ENCODE results near the gene OLIG3.

DNA sequence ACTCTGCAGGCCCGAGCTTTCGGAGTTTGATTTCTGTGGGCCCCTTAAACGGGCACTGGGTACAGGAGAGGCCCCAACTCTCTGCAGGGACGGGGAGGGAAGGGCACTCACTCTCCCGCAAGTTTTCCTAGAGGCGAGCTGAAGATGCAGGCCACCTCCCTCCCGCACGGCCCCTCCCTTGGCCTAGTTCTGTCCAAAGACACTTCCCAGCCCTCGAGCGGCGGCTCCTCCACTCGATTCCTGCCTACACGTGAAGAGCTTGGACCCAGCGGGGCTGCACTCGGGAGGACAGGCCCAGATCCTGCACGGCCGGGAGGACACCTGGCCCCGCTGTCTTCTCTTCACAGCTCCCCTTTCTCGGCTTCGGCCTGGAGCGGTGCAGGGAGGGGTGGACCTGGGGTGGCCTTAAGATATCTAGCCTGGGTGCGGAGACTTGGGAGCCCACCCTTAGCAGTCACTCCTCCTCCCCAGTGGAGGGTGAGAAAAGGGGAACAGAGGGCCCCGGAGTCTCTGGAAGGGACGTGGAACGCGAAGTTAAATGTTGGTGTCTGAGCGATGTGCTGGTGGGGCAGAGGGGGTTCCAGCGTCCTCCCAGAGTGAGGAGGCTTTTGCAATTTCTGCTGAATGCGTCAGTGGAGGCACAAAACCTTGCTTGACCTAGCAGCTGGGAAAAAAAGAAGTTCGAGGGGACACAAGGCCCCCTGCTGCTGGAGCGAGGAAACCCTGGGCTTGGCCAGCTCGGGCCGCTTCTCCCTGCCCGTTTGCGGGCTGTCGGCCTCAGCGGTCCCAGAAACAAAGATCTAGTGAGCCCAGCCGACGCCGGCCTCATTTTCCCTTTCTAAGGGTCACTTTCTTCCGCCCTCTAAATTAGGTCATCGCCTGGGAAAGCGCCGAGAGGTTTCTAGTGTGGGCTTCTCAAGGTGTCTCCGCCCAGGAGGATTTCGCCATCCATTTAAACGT lies 4.9 kb downstream of the OLIG3 start:
- TF ChIP-seq TCF7L2 (IDR thresholded peaks at IDR 0.05; ENCODE audit: borderline replicate concordance, low read depth, low read length) (no peak), ZNF837 (tag by site-specific recombination; IDR thresholded peaks at IDR 0.05) (no peak), REPIN1 (tag by site-specific recombination; IDR thresholded peaks at IDR 0.05; ENCODE audit: low read depth) (no peak), ZNF830 (tag by site-specific recombination; IDR thresholded peaks at IDR 0.05; ENCODE audit: low read depth) (no peak), ZXDB (tag by site-specific recombination; IDR thresholded peaks at IDR 0.05) (no peak)
- TF ChIP-seq, protein P1, sequence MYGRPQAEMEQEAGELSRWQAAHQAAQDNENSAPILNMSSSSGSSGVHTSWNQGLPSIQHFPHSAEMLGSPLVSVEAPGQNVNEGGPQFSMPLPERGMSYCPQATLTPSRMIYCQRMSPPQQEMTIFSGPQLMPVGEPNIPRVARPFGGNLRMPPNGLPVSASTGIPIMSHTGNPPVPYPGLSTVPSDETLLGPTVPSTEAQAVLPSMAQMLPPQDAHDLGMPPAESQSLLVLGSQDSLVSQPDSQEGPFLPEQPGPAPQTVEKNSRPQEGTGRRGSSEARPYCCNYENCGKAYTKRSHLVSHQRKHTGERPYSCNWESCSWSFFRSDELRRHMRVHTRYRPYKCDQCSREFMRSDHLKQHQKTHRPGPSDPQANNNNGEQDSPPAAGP (tag by site-specific recombination; IDR thresholded peaks at IDR 0.05): no peak
- TF ChIP-seq, protein P2, sequence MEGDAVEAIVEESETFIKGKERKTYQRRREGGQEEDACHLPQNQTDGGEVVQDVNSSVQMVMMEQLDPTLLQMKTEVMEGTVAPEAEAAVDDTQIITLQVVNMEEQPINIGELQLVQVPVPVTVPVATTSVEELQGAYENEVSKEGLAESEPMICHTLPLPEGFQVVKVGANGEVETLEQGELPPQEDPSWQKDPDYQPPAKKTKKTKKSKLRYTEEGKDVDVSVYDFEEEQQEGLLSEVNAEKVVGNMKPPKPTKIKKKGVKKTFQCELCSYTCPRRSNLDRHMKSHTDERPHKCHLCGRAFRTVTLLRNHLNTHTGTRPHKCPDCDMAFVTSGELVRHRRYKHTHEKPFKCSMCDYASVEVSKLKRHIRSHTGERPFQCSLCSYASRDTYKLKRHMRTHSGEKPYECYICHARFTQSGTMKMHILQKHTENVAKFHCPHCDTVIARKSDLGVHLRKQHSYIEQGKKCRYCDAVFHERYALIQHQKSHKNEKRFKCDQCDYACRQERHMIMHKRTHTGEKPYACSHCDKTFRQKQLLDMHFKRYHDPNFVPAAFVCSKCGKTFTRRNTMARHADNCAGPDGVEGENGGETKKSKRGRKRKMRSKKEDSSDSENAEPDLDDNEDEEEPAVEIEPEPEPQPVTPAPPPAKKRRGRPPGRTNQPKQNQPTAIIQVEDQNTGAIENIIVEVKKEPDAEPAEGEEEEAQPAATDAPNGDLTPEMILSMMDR (tag by site-specific recombination; IDR thresholded peaks at IDR 0.05): no peak
- TF ChIP-seq, protein P3, sequence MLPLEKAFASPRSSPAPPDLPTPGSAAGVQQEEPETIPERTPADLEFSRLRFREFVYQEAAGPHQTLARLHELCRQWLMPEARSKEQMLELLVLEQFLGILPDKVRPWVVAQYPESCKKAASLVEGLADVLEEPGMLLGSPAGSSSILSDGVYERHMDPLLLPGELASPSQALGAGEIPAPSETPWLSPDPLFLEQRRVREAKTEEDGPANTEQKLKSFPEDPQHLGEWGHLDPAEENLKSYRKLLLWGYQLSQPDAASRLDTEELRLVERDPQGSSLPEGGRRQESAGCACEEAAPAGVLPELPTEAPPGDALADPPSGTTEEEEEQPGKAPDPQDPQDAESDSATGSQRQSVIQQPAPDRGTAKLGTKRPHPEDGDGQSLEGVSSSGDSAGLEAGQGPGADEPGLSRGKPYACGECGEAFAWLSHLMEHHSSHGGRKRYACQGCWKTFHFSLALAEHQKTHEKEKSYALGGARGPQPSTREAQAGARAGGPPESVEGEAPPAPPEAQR (tag by site-specific recombination; IDR thresholded peaks at IDR 0.05): no peak
- TF ChIP-seq, protein P4, sequence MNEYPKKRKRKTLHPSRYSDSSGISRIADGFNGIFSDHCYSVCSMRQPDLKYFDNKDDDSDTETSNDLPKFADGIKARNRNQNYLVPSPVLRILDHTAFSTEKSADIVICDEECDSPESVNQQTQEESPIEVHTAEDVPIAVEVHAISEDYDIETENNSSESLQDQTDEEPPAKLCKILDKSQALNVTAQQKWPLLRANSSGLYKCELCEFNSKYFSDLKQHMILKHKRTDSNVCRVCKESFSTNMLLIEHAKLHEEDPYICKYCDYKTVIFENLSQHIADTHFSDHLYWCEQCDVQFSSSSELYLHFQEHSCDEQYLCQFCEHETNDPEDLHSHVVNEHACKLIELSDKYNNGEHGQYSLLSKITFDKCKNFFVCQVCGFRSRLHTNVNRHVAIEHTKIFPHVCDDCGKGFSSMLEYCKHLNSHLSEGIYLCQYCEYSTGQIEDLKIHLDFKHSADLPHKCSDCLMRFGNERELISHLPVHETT (tag by site-specific recombination; IDR thresholded peaks at IDR 0.05): no peak

All from HEK293 (cell line).